Smooth muscle cell (in vitro differentiated cells): ENCODE data around the gene DNAJC3. TPM values are rescaled to one million over a fixed set of nuclear protein-coding genes. Genes with fewer than 3 reads are reported as not detected.
A peak's percentile ranks its signal among the peaks of the same experiment; 100 is the strongest.
"Not testable (repeated sequence)": the region's sequence is repeated elsewhere in the genome, so short reads cannot be mapped to it uniquely, and the experiment has no call there.

Experiments used
- DNase-seq: peaks from one replicate; lab custom pipeline; 2025; ENCODE audit not compliant: unreplicated experiment; lab: John Stamatoyannopoulos, UW
- H2AFZ ChIP-seq: fragments of 200-600 bp; sonication (generic); 2 replicates; pipeline ENCODE4 v1.6.0; 2016; ENCODE audit warnings: antibody characterized with exemption, low read depth, mild to moderate bottlenecking
- H3F3A ChIP-seq: fragments of 200-600 bp; sonication (generic); 2 replicates; pipeline ENCODE4 v1.6.0; 2017; ENCODE audit warnings: antibody characterized with exemption, low read depth
- H3K27ac ChIP-seq: fragments of 200-600 bp; sonication (generic); 2 replicates; pipeline ENCODE4 v1.5.1; 2016; ENCODE audit warnings: low read depth, mild to moderate bottlenecking
- H3K27me3 ChIP-seq: fragments of 200-600 bp; sonication (generic); 2 replicates; pipeline ENCODE4 v1.6.1; 2016; ENCODE audit warnings: low read depth, mild to moderate bottlenecking
- H3K36me3 ChIP-seq: fragments of 200-600 bp; sonication (generic); 2 replicates; pipeline ENCODE4 v1.5.1; 2016; ENCODE audit warnings: low read depth
- H3K4me1 ChIP-seq: fragments of 200-600 bp; sonication (generic); 2 replicates; pipeline ENCODE4 v1.5.1; 2016; ENCODE audit warnings: low read depth
- H3K4me2 ChIP-seq: fragments of 200-600 bp; sonication (generic); 2 replicates; pipeline ENCODE4 v1.6.0; 2016; ENCODE audit warnings: mild to moderate bottlenecking
- H3K4me3 ChIP-seq: fragments of 200-600 bp; sonication (generic); 2 replicates; pipeline ENCODE4 v1.5.1; 2016; ENCODE audit warnings: mild to moderate bottlenecking
- H3K79me2 ChIP-seq: fragments of 200-600 bp; sonication (generic); 2 replicates; pipeline ENCODE4 v1.6.0; 2016; ENCODE audit warnings: low read depth, mild to moderate bottlenecking
- H3K9ac ChIP-seq: fragments of 200-600 bp; sonication (generic); 2 replicates; pipeline ENCODE4 v1.6.0; 2016; ENCODE audit warnings: low read depth
- H3K9me3 ChIP-seq: fragments of 200-600 bp; sonication (generic); replicated peaks from 2 replicates; pipeline ENCODE4 v1.5.1; 2016; ENCODE audit warnings: low read depth
- H4K20me1 ChIP-seq: fragments of 200-600 bp; sonication (generic); 2 replicates; pipeline ENCODE4 v1.6.0; 2016; ENCODE audit warnings: low read depth
- CTCF ChIP-seq: fragments of 200-600 bp; sonication (generic); IDR thresholded peaks from 2 replicates; pipeline ENCODE4 v1.5.1; 2017; ENCODE audit warnings: borderline replicate concordance, mild to moderate bottlenecking, antibody characterized with exemption; ENCODE audit not compliant: insufficient read depth, poor library complexity, severe bottlenecking
- WGBS: methylation state at CpG from one replicate; pipeline ENCODE4 v1.1.7; 2016; ENCODE audit warnings: low lambda C conversion rate; 5-methylcytosine and 5-hydroxymethylcytosine counted together
- polyA plus RNA-seq: library from polyadenylated mRNA; unstranded; fragments of >200 nt; fragmentation: Nextera tagmentation; extraction: Ambion mirVana; gene quantifications from 2 replicates; pipeline ENCODE4 v1.2.1, GENCODE V29; 2016
- total RNA-seq: library from RNA; depleted of rRNA; stranded (reverse); fragments of >200 nt; gene quantifications from 2 replicates; pipeline ENCODE4 v1.2.3, GENCODE V29; 2014

DNAJC3 gene
- total and polyA plus RNA-seq, 2 experiments from 2014 or later: 15.7 to 47.8 TPM

GRCh38 chr13:95784161-95784899, 107.4 kb downstream of the DNAJC3 start:
- H2AFZ ChIP-seq: no peak overlapping the region
- no peak for DNase-seq
- 35% methylated on average over 6 of the region's 6 CpGs for WGBS

GRCh38 chr13:95784900-95785290, 108.0 kb downstream of the DNAJC3 start:
- Histone ChIP-seq H3K27ac (peak overlapping the region; percentile 95), H3K4me2 (peak overlapping the region; percentile 78), H3K4me1 (no peaks in the 10 kb centered on the region), H4K20me1 (peaks cover 12% of the 10 kb centered on the region), H3K9me3 (no peaks in the 10 kb centered on the region), H3K36me3 (no peaks in the 10 kb centered on the region), H3F3A (peaks cover 20% of the 10 kb centered on the region), H2AFZ (no peak overlapping the region), H3K79me2 (peaks cover 3% of the 10 kb centered on the region), H3K4me3 (no peak overlapping the region), H3K27me3 (no peaks in the 10 kb centered on the region), H3K9ac (peak overlapping the region; percentile 34)
- no peak for DNase-seq
- no peak for TF ChIP-seq CTCF
- 51% methylated on average over 3 of the region's 3 CpGs for WGBS

More at GRCh38 chr13:95784161-95784899, 107.4 kb downstream of the DNAJC3 start:
- TF ChIP-seq CTCF: no peak
- Histone ChIP-seq H3K79me2 (peaks cover 3% of the 10 kb centered on the region), H3F3A (peaks cover 20% of the 10 kb centered on the region), H3K4me1 (no peaks in the 10 kb centered on the region), H3K4me2 (peak overlapping the region; percentile 78), H4K20me1 (peaks cover 9% of the 10 kb centered on the region), H3K9ac (peak overlapping the region; percentile 57), H3K27ac (peak overlapping the region; percentile 95), H3K9me3 (no peaks in the 10 kb centered on the region), H3K27me3 (no peaks in the 10 kb centered on the region), H3K36me3 (no peaks in the 10 kb centered on the region), H3K4me3 (no peak overlapping the region)

- Histone ChIP-seq H2AFZ (no peak overlapping the region), H3K79me2 (peaks cover 3% of the 10 kb centered on the region), H3K9ac (no peak overlapping the region), H3K4me1 (no peaks in the 10 kb centered on the region), H3K9me3 (no peaks in the 10 kb centered on the region), H3K4me2 (no peak overlapping the region), H3K27me3 (no peaks in the 10 kb centered on the region), H3K36me3 (peaks cover 5% of the 10 kb centered on the region), H3F3A (peaks cover 20% of the 10 kb centered on the region), H3K4me3 (no peak overlapping the region), H4K20me1 (peaks cover 12% of the 10 kb centered on the region), H3K27ac (no peak overlapping the region)
- WGBS: 80% methylated on average over 1 of the region's 1 CpG
- no peak for TF ChIP-seq CTCF
- DNase-seq: no peak
Measured at GRCh38 chr13:95787356-95788099, 110.6 kb downstream of the DNAJC3 start.

- H3K4me3 ChIP-seq: no peak overlapping the region
Measured at GRCh38 chr13:95788100-95788463, 111.1 kb downstream of the DNAJC3 start.

GRCh38 chr13:95789315-95789714, 112.4 kb downstream of the DNAJC3 start:
- H3K4me2 ChIP-seq, H4K20me1 ChIP-seq, H3K4me3 ChIP-seq, H3K36me3 ChIP-seq, H3K27ac ChIP-seq, DNase-seq, H3K4me1 ChIP-seq, H3K9ac ChIP-seq, H3K27me3 ChIP-seq, H3F3A ChIP-seq, H3K9me3 ChIP-seq, H3K79me2 ChIP-seq, H2AFZ ChIP-seq: not testable (repeated sequence)

More at GRCh38 chr13:95788100-95788463, 111.1 kb downstream of the DNAJC3 start:
- no peaks in the 10 kb centered on the region for H3K79me2 ChIP-seq
- peaks cover 5% of the 10 kb centered on the region for H3K36me3 ChIP-seq
- no peaks in the 10 kb centered on the region for H3K9me3 ChIP-seq
- no peak for TF ChIP-seq CTCF
- H3K9ac ChIP-seq: no peak overlapping the region
- H3K27ac ChIP-seq: no peak overlapping the region
- peaks cover 12% of the 10 kb centered on the region for H4K20me1 ChIP-seq
- DNase-seq: no peak
- H3K4me1 ChIP-seq: no peaks in the 10 kb centered on the region
- peaks cover 17% of the 10 kb centered on the region for H3F3A ChIP-seq
- no peak overlapping the region for H2AFZ ChIP-seq
- 94% methylated on average over 2 of the region's 2 CpGs for WGBS
- H3K4me2 ChIP-seq: no peak overlapping the region
- H3K27me3 ChIP-seq: no peaks in the 10 kb centered on the region
